Colon (tissue), 2 donors: ENCODE data around the gene RASGRP4.
"Not testable (repeated sequence)": the region's sequence is repeated elsewhere in the genome, so short reads cannot be mapped to it uniquely, and the experiment has no call there.

ENCODE experiments used
- FAIRE-seq: peaks from 2 replicates; lab custom pipeline; 2012; peaks lifted over from hg19 to GRCh38; lab: Jason Lieb, UNC
- donor health status: control.
- donor health status: control.

RASGRP4 gene, protein sequence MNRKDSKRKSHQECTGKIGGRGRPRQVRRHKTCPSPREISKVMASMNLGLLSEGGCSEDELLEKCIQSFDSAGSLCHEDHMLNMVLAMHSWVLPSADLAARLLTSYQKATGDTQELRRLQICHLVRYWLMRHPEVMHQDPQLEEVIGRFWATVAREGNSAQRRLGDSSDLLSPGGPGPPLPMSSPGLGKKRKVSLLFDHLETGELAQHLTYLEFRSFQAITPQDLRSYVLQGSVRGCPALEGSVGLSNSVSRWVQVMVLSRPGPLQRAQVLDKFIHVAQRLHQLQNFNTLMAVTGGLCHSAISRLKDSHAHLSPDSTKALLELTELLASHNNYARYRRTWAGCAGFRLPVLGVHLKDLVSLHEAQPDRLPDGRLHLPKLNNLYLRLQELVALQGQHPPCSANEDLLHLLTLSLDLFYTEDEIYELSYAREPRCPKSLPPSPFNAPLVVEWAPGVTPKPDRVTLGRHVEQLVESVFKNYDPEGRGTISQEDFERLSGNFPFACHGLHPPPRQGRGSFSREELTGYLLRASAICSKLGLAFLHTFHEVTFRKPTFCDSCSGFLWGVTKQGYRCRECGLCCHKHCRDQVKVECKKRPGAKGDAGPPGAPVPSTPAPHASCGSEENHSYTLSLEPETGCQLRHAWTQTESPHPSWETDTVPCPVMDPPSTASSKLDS

DNA sequence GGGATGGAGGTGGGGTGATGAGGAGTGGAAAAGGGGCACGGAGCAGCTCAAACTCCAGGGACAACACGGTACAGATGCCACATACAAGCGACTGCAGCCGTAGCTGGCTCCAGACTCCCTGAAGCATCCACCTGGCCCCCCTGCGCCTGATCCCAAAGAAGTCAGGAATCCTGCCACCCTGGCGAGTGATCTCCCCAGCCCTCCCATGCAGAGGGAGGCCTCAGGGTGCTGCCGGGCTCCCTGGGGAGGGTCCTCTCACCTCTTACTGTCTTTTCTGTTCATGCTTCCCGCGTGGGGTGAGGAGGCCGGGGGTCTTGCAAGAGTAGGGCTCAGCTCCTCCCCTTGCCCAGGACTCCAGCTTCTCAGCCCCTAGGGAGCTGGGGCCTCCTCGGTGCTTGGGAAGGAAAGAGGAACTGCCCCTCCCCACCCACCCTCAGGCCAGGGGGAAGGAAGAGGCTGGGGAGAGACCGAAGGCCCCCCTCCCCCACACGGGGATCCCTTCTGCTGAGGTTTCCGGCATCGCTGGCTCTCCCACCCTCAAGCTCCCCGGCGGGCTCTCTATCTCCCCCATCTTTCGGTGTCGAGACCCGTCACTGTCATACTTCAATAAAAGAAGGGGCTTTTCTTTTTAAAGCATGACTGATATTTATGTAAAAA lies at the start of gene RASGRP4:
Gene RASGRP4, minus strand, starts transcription at position 410 of the 657 bp plus-strand sequence. Its CDS starts 128 bp downstream, at position 282.
- FAIRE-seq, result no peak

DNA sequence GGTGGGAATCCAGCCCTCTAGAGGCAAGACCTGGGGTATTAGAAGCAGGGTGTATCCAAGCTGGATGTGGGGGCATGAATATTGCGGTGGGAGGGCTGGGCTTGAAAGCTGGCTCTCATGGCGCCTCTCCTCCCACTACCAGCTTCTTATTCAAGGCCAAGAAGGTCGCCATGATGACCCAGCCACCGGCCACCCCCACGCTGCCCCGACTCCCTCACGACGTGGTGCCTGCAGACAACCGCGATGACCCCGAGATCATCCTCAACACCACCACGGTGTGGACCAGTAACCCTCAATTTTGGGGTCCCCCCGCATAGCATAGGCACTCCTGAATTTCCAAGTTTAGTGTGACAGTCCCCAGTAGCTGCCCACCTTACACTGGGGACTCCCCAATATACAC lies 49.2 kb upstream of the RASGRP4 start:
- FAIRE-seq, result no peak

DNA sequence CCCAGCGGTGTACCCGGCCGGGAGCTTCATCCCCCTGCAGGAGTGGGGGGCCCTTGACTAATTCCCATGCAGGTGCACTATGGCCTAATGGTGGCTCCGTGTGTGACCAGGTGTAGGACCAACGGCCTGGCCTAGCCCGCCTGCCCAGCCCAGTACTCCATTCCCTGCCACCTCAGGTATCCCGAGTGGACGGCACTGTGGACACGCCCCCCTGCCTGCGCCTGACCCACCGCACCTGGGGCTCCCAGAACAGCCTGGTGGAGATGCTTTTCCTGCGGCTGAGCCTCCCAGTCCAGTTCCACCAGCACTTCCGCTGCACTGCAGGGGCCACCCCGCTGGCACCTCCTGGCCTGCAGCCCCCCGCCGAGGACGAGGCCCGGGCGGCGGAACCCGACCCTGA lies 47.2 kb upstream of the RASGRP4 start:
- no peak for FAIRE-seq

GRCh38 chr19:38472725-38473124 lies 46.7 kb upstream of the RASGRP4 start:
- not testable (repeated sequence) for FAIRE-seq

- FAIRE-seq, result no peak
These were observed 44.9 kb upstream of the RASGRP4 start for GRCh38 chr19:38470788-38471480.

DNA sequence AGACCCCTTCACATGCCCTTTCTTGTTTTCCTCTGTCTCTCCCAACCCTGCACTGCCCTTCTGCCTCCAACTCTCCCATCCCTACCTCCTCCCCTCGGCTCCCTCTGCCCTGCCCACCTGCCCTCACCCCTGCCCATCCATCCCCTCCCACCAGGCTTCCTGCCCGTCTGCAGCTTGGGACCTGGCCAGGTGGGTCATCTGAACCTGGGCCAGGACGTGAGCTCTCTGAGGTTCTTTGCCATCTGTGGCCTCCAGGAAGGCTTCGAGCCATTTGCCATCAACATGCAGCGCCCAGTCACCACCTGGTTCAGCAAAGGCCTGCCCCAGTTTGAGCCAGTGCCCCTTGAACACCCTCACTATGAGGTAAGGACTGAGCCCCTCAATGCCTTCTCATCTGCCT lies 43.1 kb upstream of the RASGRP4 start:
- no peak for FAIRE-seq

DNA sequence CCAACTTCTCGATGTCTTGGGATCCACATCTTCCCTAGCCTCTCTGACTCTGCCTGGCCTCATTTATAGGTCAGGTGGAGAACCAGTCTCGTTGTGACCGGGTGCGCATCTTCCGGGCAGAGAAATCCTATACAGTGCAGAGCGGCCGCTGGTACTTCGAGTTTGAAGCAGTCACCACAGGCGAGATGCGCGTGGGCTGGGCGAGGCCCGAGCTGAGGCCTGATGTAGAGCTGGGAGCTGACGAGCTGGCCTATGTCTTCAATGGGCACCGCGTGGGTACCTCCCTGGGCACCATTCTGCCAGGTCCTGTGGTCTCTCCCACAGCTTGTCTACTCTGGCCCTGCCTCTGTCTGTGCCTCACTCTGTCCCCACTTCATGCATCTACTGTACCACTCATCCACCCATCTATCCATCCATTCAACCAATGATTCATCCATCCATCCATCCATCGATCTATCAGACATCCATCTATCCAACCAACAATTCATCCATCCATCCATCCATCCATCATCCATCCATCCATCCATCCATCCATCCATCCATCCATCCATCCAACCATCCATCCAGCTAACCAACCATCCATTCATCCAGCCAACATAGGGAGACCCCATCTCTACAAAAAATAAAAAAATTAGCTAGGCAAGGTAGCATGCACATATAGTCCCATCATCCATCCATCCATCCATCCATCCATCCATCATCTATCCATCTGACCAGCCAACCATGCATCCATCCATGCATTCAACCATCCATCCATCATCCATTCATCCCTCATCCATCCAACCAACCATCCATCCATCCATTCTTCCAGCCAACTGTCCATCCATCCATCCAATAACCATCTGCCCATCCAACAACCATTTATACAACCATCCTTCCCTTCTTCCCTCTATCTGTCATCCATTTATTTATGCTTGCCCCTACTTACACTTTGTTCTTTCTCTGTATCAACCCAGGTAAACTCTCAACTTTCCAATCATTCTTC lies 41.8 kb upstream of the RASGRP4 start:
- FAIRE-seq, result no peak

- no peak for FAIRE-seq
These were observed 40.0 kb upstream of the RASGRP4 start for GRCh38 chr19:38466050-38466449.

DNA sequence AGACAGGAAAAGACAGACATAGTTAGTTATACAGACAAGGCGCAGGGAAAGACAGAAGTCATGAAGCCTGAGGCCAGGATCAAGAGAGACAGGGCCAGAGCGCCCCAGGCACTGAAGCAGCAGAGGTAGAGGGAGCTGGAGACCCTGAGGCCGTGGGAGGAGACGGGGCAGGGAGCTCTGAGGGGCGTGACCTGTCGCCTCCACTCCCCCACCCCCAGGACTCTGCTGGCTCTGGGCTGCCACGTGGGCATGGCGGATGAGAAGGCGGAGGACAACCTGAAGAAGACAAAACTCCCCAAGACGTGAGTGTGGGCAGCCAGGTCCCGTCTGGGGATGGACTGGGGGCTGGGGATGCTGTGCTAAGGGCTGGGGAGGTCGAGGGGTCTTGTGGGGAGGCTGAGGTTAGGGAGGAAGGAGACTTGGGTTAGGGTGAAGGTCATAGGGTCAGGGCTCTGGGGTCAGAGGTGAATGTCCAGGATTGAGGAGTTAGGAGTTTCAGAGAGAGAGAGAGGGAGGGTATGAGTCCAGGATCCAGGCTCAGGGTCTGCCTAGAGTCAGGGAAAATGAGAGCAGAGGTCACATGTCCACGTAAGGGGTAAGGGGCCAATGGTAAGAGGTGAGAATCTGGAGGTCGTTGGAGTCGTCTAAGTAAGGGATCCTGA lies 38.5 kb upstream of the RASGRP4 start:
- no peak for FAIRE-seq

- FAIRE-seq, result no peak
These were observed 37.3 kb upstream of the RASGRP4 start for GRCh38 chr19:38463365-38463764.

DNA sequence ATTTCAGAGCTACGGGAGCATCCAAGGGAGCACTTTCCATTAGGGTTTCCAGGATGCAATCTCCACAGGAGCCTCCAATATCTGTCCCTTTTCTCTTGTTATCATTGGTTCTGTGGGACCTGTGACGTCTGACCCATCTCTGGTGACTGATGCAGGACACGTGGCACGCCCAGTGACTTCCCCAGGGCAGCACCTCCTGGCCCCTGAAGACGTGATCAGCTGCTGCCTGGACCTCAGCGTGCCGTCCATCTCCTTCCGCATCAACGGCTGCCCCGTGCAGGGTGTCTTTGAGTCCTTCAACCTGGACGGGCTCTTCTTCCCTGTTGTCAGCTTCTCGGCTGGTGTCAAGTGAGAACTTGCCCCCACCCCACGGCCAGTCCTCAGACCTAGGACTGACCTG lies 33.0 kb upstream of the RASGRP4 start:
- no peak for FAIRE-seq

DNA sequence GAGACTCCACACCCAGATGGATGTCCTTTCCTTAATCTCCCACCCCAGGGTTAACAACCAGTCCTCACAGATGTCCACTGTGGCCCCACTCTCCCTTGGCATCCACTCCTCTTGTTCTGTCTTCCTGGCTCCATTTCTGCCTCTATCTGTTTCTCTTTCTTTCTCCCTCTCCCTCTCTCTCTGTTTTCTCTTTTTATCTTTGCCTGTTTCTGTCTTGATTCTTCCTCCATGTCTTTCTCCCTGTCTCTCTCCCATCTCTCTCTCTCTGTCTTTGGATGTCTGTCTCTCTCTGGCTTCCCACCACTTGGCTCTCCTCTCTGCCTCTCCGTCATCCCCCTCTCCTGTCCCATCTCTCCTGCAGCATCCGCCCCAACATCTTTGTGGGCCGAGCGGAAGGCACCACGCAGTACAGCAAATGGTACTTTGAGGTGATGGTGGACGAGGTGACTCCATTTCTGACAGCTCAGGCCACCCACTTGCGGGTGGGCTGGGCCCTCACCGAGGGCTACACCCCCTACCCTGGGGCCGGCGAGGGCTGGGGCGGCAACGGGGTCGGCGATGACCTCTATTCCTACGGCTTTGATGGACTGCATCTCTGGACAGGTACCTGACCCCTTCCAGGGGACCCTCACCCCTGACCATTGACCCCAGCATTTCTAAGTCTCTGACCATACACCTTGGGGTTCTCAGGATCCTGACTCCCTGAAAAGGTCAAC lies 31.8 kb upstream of the RASGRP4 start:
- FAIRE-seq, result no peak

- FAIRE-seq, result no peak
These were observed 31.2 kb upstream of the RASGRP4 start for GRCh38 chr19:38457202-38457601.

GRCh38 chr19:38455031-38455430 lies 29.0 kb upstream of the RASGRP4 start:
- no peak for FAIRE-seq

DNA sequence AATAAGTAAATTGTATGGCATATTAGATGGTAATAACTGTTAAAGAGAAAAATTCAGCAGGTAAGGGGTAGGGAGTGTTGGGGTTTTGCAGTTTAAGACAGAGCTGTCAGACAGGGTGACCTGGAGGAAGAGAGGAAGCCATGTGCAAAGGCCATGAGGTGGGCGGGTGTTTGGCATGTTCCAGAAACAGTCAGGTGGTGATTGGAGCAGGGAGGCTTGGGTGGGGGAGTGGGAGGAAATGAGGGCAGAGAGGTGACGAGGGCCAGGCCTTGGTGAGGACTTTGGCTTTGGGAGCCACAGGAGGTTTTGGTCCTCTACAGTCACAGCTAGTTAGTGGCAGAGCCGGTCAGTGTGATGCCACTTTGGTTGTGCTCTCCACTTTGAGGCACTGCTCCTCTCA lies 27.6 kb upstream of the RASGRP4 start:
- FAIRE-seq, result no peak

- no peak for FAIRE-seq
These were observed 26.7 kb upstream of the RASGRP4 start for GRCh38 chr19:38452430-38453366.

GRCh38 chr19:38451629-38452028 lies 25.6 kb upstream of the RASGRP4 start:
- no peak for FAIRE-seq

DNA sequence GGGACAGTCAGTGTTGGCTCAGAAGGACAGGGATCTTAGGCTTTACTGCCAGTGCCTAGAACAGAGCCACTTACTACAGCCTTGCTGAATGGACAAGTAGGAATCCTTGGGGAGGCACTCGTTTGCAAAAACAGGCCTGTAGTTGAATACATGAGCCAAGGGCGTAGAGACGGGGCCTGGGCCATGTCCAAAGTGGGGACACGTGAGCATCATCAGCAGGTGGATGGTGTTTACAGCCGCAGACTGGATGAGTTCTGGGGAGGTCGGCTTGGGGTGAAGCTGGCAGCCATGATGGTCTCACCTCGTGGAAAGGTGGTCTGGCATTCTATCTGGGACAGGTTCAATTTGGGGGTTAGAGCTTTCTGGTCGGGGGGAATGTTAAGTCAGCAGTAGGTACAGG lies 25.0 kb upstream of the RASGRP4 start:
- no peak for FAIRE-seq

DNA sequence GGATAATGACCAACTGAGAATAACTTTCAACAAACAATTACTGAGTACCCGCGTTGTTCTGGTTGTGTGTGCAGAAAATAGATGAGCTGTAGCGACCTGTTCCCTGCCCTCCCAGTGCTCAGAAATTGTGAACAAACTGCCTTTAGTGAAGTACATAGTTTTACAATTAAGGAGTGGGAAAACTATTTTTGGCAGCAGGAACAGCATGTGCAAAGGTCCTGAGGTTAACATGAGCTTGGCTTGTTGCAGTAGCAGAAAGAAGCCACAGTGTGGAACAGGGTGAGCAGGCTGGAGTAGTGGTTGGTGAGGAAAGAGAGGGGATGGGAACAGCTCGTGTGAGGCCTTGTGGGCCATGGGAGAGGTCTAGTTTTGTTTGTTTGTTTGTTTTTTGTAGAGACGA lies 23.5 kb upstream of the RASGRP4 start:
- no peak for FAIRE-seq
